NCI-H82 treated with DMSO at 0.1 percent for 48 hours (cell line): ENCODE measurements around the gene ABCB4.

Experiments used
- DNase-seq: peaks from one replicate; lab custom pipeline; 2025; ENCODE audit not compliant: unreplicated experiment; lab: John Stamatoyannopoulos, UW

The ABCB4 gene

GRCh38 chr7:87426160-87426559 lies 49.3 kb downstream of the ABCB4 start:
- no peak for DNase-seq

- DNase-seq, result no peak
These were observed 51.4 kb downstream of the ABCB4 start for GRCh38 chr7:87424075-87424474.

GRCh38 chr7:87420173-87420572 lies 55.3 kb downstream of the ABCB4 start:
- DNase-seq, result no peak

- peak; percentile 52 for DNase-seq
These were observed 58.5 kb downstream of the ABCB4 start for GRCh38 chr7:87416682-87417587.

- DNase-seq, result no peak
These were observed 60.7 kb downstream of the ABCB4 start for GRCh38 chr7:87414794-87415188.

DNA sequence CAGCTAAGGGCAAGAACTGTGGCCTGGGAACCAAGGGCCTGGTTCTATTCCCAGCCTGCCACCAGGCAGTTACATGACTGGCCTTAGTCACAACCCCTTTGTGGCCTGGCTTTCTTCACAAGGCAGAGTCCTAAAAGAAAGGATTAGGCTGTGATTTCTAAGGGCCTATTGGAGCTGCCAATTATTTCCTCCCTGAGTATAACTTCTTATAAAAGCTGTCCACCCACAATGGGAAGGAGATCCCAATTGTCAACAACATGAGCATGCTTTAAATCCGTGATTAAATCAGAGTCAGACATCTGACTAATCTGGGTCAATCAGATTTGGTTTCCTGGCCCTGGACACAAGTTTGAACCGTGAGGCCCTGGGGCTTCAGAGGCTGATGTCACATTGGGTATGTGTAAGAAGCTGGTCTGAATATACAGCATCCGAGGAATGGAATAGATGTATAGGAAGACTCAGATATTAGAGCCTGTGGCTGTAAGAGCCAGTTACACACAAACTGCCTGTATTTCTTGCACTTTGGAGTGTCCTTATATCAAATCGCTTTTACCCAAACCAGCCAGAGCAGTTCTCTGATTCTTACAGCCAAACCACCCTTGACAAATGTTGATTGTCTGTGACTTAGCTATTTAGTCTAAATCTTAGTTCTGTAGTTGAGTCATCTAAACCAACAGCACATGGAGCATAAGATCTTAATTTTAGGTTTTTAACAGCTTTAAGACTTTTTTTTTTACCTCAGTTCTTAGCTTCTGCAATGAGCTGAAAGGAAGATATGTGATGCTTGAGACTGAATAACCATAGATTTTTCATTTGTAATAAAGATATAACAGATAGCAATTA lies 61.3 kb downstream of the ABCB4 start:
- peak; percentile 70 for DNase-seq

DNA sequence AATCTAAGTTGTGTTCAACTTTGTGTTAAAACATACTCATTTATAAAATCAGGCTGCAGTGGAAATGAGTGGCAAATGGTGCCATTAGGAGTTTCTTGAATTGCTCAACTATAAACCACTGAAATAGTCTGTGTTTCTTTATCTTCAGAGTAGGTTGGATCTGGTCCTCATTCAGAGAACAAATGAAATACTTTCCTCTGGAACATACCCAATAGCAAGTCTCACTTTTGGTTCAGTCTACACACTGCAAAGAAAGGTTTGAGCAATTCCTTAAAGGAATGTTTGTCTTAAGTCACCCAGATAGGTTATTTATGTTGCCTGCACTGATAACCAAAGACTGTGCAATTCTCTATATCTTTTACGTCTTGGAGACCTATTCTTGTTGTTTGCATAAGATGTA lies 62.5 kb downstream of the ABCB4 start:
- no peak for DNase-seq

DNA sequence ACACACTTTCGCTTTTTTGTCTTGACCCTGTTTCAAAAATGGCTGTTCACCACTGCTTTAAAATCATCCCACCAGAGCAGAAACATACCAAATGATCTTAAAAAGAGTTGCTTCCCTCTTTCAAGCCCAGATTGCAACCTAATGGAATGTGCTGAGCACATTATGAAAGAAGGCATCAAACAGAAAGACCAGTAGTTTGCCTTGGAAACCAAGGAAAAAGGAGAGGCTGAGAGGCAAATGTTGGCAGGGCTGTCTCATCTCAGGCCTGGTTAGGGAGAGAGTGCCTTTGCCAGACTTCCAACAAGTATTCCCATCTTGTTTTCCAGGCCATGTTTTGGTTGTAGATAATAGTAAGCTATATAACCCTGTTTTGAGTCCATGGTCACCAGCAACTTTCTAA lies 64.3 kb downstream of the ABCB4 start:
- DNase-seq, result no peak

DNA sequence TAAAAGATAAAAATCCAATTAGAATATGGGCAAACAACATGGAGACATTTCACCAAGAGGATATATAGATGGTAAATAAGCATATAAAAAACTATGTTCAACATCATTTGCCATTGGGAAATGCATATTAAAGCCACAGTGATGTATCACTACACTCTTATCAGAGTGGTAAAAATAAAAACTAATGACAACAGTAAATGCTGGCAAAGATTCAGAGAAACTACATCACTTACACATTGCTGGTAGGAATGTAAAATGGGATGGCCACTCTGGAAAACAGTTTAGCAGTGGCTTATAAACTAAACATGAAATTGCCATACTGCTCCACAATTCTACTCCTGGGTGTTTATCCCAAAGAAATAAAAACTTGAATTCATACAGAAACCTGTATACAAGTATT lies 70.8 kb downstream of the ABCB4 start:
- DNase-seq, result no peak

DNA sequence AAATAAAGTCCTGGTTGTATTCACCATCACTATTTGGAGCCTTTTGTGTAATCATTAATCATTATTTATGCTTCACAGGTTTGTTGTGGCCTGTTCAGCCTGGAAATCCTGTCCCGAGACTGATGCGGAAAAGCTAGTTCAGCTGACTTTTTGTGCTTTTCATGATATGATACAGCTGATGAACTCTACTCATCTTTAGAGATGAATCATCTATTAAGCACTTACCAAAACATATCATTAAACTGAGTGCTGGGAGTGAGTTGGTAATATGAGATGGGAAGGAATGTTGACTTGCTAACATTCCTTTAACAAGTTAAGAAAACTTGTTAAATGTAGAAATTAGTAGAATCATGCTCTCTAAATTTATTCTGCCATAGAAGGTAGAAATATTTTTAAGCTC lies 77.0 kb downstream of the ABCB4 start:
- no peak for DNase-seq

DNA sequence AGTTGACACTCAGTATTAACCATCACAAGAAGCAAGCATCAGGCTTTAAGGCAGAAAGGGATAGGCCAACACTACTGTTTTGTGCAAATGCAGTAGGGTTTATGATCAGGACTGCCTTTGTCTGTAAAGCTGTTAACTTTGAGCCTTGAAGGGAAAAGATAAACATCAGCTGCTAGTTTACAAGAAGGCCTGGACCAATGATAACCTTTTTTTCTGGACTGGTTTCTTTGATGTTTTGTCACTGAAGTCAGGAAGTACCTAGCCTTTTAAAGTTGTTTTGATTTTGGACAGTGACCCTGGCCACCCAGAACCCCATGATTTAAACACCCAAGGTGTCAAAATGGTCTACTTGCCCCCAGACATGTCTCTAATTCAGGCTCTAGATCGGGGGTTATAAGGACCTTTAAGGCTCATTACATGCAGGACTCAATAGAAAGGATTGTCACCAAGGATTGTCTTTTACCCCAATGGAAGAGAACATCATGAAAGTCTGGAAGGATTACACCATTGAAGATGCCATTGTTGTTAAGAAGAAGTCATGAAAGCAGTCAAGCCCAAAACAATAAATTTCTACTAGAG lies 79.9 kb downstream of the ABCB4 start:
- no peak for DNase-seq

DNA sequence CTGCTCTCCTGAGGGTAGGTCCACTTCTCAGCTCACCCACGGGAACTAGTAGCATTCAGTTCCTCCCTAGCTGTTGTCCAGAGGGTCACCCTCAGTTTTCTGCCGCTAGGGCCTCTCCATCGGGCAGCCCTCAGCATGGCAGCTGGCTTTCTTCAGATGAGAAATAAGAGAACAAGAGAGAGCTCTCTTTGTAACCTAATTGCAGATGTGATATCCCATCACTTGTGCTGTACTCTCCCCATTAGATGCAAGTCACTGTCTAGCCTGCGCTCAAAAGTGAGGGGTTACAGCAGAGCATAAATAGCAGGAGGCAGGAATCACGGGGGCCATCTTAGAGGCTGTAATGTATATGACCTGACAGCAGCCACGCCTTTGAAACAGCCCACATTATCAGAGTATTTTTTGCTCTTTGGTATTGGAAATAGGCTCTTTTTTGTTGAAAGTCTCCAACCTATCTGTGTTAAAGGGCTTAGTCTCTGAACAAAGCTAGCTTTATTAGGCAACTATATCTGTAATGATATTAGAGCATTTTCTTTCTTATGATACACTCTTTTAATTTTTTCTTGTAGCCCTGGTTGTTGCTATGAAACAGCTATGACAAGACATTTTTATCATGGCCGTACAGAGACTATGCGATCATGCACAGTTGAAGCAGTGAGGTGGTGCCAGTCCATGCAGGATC lies 84.3 kb downstream of the ABCB4 start:
- DNase-seq, result no peak

GRCh38 chr7:87380905-87381304 lies 94.6 kb downstream of the ABCB4 start:
- DNase-seq, result no peak

- no peak for DNase-seq
These were observed 99.6 kb downstream of the ABCB4 start for GRCh38 chr7:87375662-87376435.

- DNase-seq, result no peak
These were observed 104.8 kb downstream of the ABCB4 start for GRCh38 chr7:87370660-87371180.

DNA sequence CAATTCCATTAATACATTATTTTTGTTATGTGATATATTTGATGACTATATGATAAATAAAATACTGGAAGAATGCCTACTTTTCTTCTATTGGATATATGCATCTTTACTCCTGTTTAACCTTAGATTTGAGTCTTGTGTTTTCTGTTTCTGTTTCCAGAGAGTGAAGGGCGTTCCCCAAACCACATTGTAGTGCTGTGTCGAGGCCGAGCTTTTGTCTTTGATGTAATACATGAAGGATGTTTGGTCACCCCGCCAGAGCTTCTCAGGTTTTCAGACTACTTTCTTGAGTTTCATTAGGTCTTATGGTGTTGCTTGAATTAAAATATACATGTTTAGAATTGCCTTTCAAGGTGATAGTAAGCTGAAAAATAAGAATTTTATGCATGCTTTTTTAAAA lies 106.3 kb downstream of the ABCB4 start:
- no peak for DNase-seq

GRCh38 chr7:87364246-87364645 lies 111.2 kb downstream of the ABCB4 start:
- DNase-seq, result no peak

DNA sequence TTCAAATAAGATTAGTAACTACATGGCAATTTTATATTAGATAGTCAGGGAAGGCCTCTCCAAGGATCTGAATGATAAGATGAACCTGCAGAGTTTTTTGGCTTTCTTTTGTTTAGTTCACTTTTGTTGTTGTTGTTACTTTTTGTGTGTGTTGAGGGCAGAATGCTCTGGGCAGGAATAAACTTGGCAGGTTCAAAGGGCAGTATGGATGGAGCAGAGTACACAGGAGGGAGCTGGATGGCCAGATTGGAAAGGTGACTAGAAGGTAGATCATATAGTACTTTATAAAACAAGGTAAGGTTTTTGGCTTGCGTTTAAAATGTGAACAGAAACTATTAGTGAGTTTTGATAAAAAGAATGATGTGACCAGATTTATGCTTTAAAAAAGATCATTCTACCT lies 112.1 kb downstream of the ABCB4 start:
- no peak for DNase-seq

DNA sequence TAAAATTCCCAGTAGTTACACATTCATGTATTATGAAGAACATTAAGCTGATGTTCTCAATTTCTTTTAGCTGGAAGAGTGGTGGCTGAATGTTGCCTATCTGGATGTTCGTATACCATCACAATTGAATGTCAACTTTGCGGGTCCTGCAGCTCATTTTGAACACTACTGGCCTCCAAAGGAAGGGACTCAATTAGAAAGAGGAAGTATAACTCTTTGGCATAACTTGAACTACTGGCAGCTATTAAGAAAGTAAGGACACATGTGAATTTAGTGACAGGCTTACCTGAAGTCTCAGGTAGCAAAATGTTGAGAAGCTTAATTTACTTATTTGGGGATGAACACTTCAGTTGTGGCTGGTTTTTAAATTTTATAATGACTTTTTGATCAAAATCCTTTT lies 114.2 kb downstream of the ABCB4 start:
- DNase-seq, result no peak

DNA sequence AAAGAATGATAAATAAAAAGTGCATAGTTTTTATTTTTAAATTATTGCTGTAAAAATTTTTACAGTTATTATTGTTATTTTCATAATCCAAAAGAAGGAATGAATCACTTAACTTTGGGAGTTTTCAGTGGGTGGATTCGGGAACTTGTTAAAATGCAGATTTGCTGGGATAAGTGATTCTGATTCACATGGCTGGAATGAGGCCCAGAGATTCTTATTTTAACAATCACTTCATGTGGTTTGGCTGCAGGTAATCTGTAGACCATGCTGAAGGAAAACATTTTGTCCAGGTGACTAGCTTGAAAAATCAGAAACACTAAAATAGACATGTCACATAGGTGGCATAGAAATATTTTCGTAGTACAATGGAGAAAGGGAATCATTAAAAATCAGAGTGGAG lies 116.1 kb downstream of the ABCB4 start:
- DNase-seq, result no peak
